CD4-positive, alpha-beta T cell treated with Interleukin-15 for 4 hours (primary cell): ENCODE results near the gene PTGIS.

ENCODE experiments used
- DNase-seq: peaks from one replicate; pipeline ENCODE4 v3.0.0-alpha.2; 2020; ENCODE audit warnings: low spot score

Gene PTGIS

GRCh38 chr20:49529470-49529869 lies 38.5 kb downstream of the PTGIS start:
- no peak for DNase-seq

- no peak for DNase-seq
Observed at GRCh38 chr20:49526568-49526967, 41.4 kb downstream of the PTGIS start.

GRCh38 chr20:49526056-49526455 lies 41.9 kb downstream of the PTGIS start:
- no peak for DNase-seq

- DNase-seq, result no peak
Observed at GRCh38 chr20:49523767-49524360, 44.1 kb downstream of the PTGIS start.

GRCh38 chr20:49521356-49521755 lies 46.6 kb downstream of the PTGIS start:
- no peak for DNase-seq

GRCh38 chr20:49519777-49520359 lies 48.1 kb downstream of the PTGIS start:
- DNase-seq, result no peak

- DNase-seq, result no peak
Observed at GRCh38 chr20:49519212-49519712, 48.7 kb downstream of the PTGIS start.

- no peak for DNase-seq
Observed at GRCh38 chr20:49518576-49518975, 49.4 kb downstream of the PTGIS start.

GRCh38 chr20:49517805-49518100 lies 50.2 kb downstream of the PTGIS start:
- no peak for DNase-seq

- no peak for DNase-seq
Observed at GRCh38 chr20:49516916-49517804, 50.8 kb downstream of the PTGIS start.

- no peak for DNase-seq
Observed at GRCh38 chr20:49515586-49515985, 52.4 kb downstream of the PTGIS start.

- DNase-seq, result no peak
Observed at GRCh38 chr20:49513517-49513916, 54.4 kb downstream of the PTGIS start.

GRCh38 chr20:49513009-49513408 lies 54.9 kb downstream of the PTGIS start:
- no peak for DNase-seq

GRCh38 chr20:49511788-49512525 lies 56.0 kb downstream of the PTGIS start:
- DNase-seq, result no peak

GRCh38 chr20:49510562-49511122 lies 57.3 kb downstream of the PTGIS start:
- DNase-seq, result no peak

- DNase-seq, result peak; percentile 28
Observed at GRCh38 chr20:49508435-49509199, 59.3 kb downstream of the PTGIS start.

GRCh38 chr20:49507741-49508434 lies 60.0 kb downstream of the PTGIS start:
- no peak for DNase-seq

- DNase-seq, result no peak
Observed at GRCh38 chr20:49505518-49505917, 62.4 kb downstream of the PTGIS start.

- DNase-seq, result no peak
Observed at GRCh38 chr20:49503176-49503575, 64.8 kb downstream of the PTGIS start.

GRCh38 chr20:49501917-49502316 lies 66.0 kb downstream of the PTGIS start:
- no peak for DNase-seq

GRCh38 chr20:49497398-49497669 lies 70.6 kb downstream of the PTGIS start:
- no peak for DNase-seq
